Occipital lobe (tissue), 1 donor: ENCODE data around the gene POLR1D. TPM values are rescaled to one million over a fixed set of nuclear protein-coding genes. Genes with fewer than 3 reads are reported as not detected.

ENCODE experiments used
- total RNA-seq: library from RNA; depleted of rRNA; stranded (reverse); fragments of >200 nt; gene quantifications from one replicate; pipeline ENCODE4 v1.2.3, GENCODE V29; 2014

POLR1D gene
- total RNA-seq, 1 donor from 2014 or later = 52.7 TPM

Other genes starting within 250 kb of the POLR1D start
- gene GTF3A, start 197.3 kb upstream of the POLR1D start, total RNA-seq = 68.0 TPM
- gene MTIF3, start 171.3 kb upstream of the POLR1D start, total RNA-seq = 50.2 TPM
- gene LNX2, start 1.4 kb upstream of the POLR1D start, total RNA-seq = 8.1 TPM
- not detected for gene GSX1, start 170.6 kb downstream of the POLR1D start, total RNA-seq